ENCODE data around the gene ANXA3. TPM values are rescaled to one million over a fixed set of nuclear protein-coding genes. Genes with fewer than 3 reads are reported as not detected.

The ANXA3 gene
- polyA plus RNA-seq, 4 donors: 17.5 to 96.6 (median 53.3) TPM

- no peaks in the 10 kb centered on the region for H3K27me3 ChIP-seq (ENCODE audit: control insufficient read depth in 3 of 3, insufficient read depth in 3 of 3, low read length in 3 of 3)
- H3K36me3 ChIP-seq (ENCODE audit: control insufficient read depth in 3 of 3, insufficient read depth in 2 of 3, low read depth in 1 of 3, low read length in 3 of 3): no peaks in the 10 kb centered on the region
- 33 to 55% (median 37%) methylated on average over 3 of the region's 3 CpGs for WGBS, 3 donors
- DNase-seq (peak in 1 of 2 donors; percentile 32), FAIRE-seq (no peak)
- H3K9me3 ChIP-seq (ENCODE audit: control insufficient read depth in 2 of 2, insufficient read depth in 1 of 2, low read depth in 1 of 2, low read length in 1 of 2): no peaks in the 10 kb centered on the region
- H3K27ac ChIP-seq (ENCODE audit: low read depth in 1 of 3, low read length in 2 of 3): peak overlapping the region; percentile 23 to 91 (median 82)
- peaks cover 6 to 79% (median 9%) of the 10 kb centered on the region in 3 donors for H3K4me1 ChIP-seq (ENCODE audit: control insufficient read depth in 3 of 3, insufficient read depth in 2 of 3, low read depth in 1 of 3, low read length in 2 of 3)
- no peak overlapping the region for H3K4me3 ChIP-seq (ENCODE audit: low read depth in 1 of 3, low read length in 3 of 3)
Observed at GRCh38 chr4:78627046-78627965, 75.7 kb downstream of the ANXA3 start.

- Histone ChIP-seq H3K9me3 (ENCODE audit: control insufficient read depth in 2 of 2, insufficient read depth in 1 of 2, low read depth in 1 of 2, low read length in 1 of 2) (no peaks in the 10 kb centered on the region), H3K4me1 (ENCODE audit: control insufficient read depth in 3 of 3, insufficient read depth in 2 of 3, low read depth in 1 of 3, low read length in 2 of 3) (peaks cover 6 to 75% (median 9%) of the 10 kb centered on the region in 3 donors), H3K4me3 (ENCODE audit: low read depth in 1 of 3, low read length in 3 of 3) (no peak overlapping the region), H3K27me3 (ENCODE audit: control insufficient read depth in 3 of 3, insufficient read depth in 3 of 3, low read length in 3 of 3) (no peaks in the 10 kb centered on the region), H3K36me3 (ENCODE audit: control insufficient read depth in 3 of 3, insufficient read depth in 2 of 3, low read depth in 1 of 3, low read length in 3 of 3) (no peaks in the 10 kb centered on the region), H3K27ac (ENCODE audit: low read depth in 1 of 3, low read length in 2 of 3) (peak overlapping the region; percentile 82 to 91 (median 82))
- DNase-seq (peak; percentile 46 to 74), FAIRE-seq (no peak)
- 50 to 81% (median 63%) methylated on average over 4 of the region's 4 CpGs for WGBS, 3 donors
Observed at GRCh38 chr4:78627966-78628678, 76.6 kb downstream of the ANXA3 start.

- H3K27ac ChIP-seq (ENCODE audit: low read depth in 1 of 3, low read length in 2 of 3): peak overlapping the region; percentile 58 to 91 (median 82)
- peak; percentile 90 to 92 for DNase-seq
- 14 to 44% (median 31%) methylated on average over 4 of the region's 4 CpGs for WGBS, 3 donors
Observed at GRCh38 chr4:78629991-78630541, 78.5 kb downstream of the ANXA3 start.

GRCh38 chr4:78630615-78631014 is 79.0 kb downstream of the ANXA3 start:
- no peak for FAIRE-seq

More at GRCh38 chr4:78629991-78630541, 78.5 kb downstream of the ANXA3 start:
- FAIRE-seq: no peak
- Histone ChIP-seq H3K27me3 (ENCODE audit: control insufficient read depth in 3 of 3, insufficient read depth in 3 of 3, low read length in 3 of 3) (no peaks in the 10 kb centered on the region), H3K4me1 (ENCODE audit: control insufficient read depth in 3 of 3, insufficient read depth in 2 of 3, low read depth in 1 of 3, low read length in 2 of 3) (peaks cover 6 to 68% (median 9%) of the 10 kb centered on the region in 3 donors), H3K9me3 (ENCODE audit: control insufficient read depth in 2 of 2, insufficient read depth in 1 of 2, low read depth in 1 of 2, low read length in 1 of 2) (no peaks in the 10 kb centered on the region), H3K4me3 (ENCODE audit: low read depth in 1 of 3, low read length in 3 of 3) (no peak overlapping the region), H3K36me3 (ENCODE audit: control insufficient read depth in 3 of 3, insufficient read depth in 2 of 3, low read depth in 1 of 3, low read length in 3 of 3) (no peaks in the 10 kb centered on the region)

GRCh38 chr4:78634011-78634664 is 82.6 kb downstream of the ANXA3 start:
- 70 to 93% (median 86%) methylated on average over 5 of the region's 5 CpGs for WGBS, 3 donors
- DNase-seq: no peak
- no peak overlapping the region for H3K4me3 ChIP-seq (ENCODE audit: low read depth in 1 of 3, low read length in 3 of 3)
- H3K27ac ChIP-seq (ENCODE audit: low read depth in 1 of 3, low read length in 2 of 3): no peak overlapping the region
- H3K9me3 ChIP-seq (ENCODE audit: control insufficient read depth in 2 of 2, insufficient read depth in 1 of 2, low read depth in 1 of 2, low read length in 1 of 2): no peaks in the 10 kb centered on the region
- no peak for FAIRE-seq
- H3K36me3 ChIP-seq (ENCODE audit: control insufficient read depth in 3 of 3, insufficient read depth in 2 of 3, low read depth in 1 of 3, low read length in 3 of 3): no peaks in the 10 kb centered on the region
- no peaks in the 10 kb centered on the region for H3K27me3 ChIP-seq (ENCODE audit: control insufficient read depth in 3 of 3, insufficient read depth in 3 of 3, low read length in 3 of 3)
- H3K4me1 ChIP-seq (ENCODE audit: control insufficient read depth in 3 of 3, insufficient read depth in 2 of 3, low read depth in 1 of 3, low read length in 2 of 3): peaks cover 0 to 31% (median 5%) of the 10 kb centered on the region in 3 donors

More at GRCh38 chr4:78630615-78631014, 79.0 kb downstream of the ANXA3 start:
- H3K27ac ChIP-seq (ENCODE audit: low read depth in 1 of 3, low read length in 2 of 3): peak overlapping the region; percentile 14 to 91 (median 58)
- WGBS, 3 donors: 62 to 74% (median 73%) methylated on average over 2 of the region's 2 CpGs
- no peaks in the 10 kb centered on the region for H3K27me3 ChIP-seq (ENCODE audit: control insufficient read depth in 3 of 3, insufficient read depth in 3 of 3, low read length in 3 of 3)
- no peak for DNase-seq
- H3K36me3 ChIP-seq (ENCODE audit: control insufficient read depth in 3 of 3, insufficient read depth in 2 of 3, low read depth in 1 of 3, low read length in 3 of 3): no peaks in the 10 kb centered on the region
- peaks cover 6 to 62% (median 9%) of the 10 kb centered on the region in 3 donors for H3K4me1 ChIP-seq (ENCODE audit: control insufficient read depth in 3 of 3, insufficient read depth in 2 of 3, low read depth in 1 of 3, low read length in 2 of 3)
- H3K4me3 ChIP-seq (ENCODE audit: low read depth in 1 of 3, low read length in 3 of 3): no peak overlapping the region
- no peaks in the 10 kb centered on the region for H3K9me3 ChIP-seq (ENCODE audit: control insufficient read depth in 2 of 2, insufficient read depth in 1 of 2, low read depth in 1 of 2, low read length in 1 of 2)

- Histone ChIP-seq H3K4me1 (ENCODE audit: control insufficient read depth in 3 of 3, insufficient read depth in 2 of 3, low read depth in 1 of 3, low read length in 2 of 3) (peaks cover 0 to 9% (median 4%) of the 10 kb centered on the region in 3 donors), H3K36me3 (ENCODE audit: control insufficient read depth in 3 of 3, insufficient read depth in 2 of 3, low read depth in 1 of 3, low read length in 3 of 3) (no peaks in the 10 kb centered on the region), H3K9me3 (ENCODE audit: control insufficient read depth in 2 of 2, insufficient read depth in 1 of 2, low read depth in 1 of 2, low read length in 1 of 2) (no peaks in the 10 kb centered on the region), H3K27ac (ENCODE audit: low read depth in 1 of 3, low read length in 2 of 3) (peak overlapping the region in 1 of 3 donors; percentile 24), H3K27me3 (ENCODE audit: control insufficient read depth in 3 of 3, insufficient read depth in 3 of 3, low read length in 3 of 3) (no peaks in the 10 kb centered on the region), H3K4me3 (ENCODE audit: low read depth in 1 of 3, low read length in 3 of 3) (no peak overlapping the region)
- FAIRE-seq (no peak), DNase-seq (no peak)
- WGBS, 3 donors: 69 to 73% (median 71%) methylated on average over 4 of the region's 4 CpGs
Observed at GRCh38 chr4:78638337-78639172, 87.0 kb downstream of the ANXA3 start.

- DNase-seq: no peak
- H3K4me1 ChIP-seq (ENCODE audit: control insufficient read depth in 3 of 3, insufficient read depth in 2 of 3, low read depth in 1 of 3, low read length in 2 of 3): peaks cover 0 to 10% (median 4%) of the 10 kb centered on the region in 3 donors
- whole genome bisulfite sequencing, 3 donors: 71 to 78% (median 75%) methylated on average over 1 of the region's 1 CpG
- no peak overlapping the region for H3K4me3 ChIP-seq (ENCODE audit: low read depth in 1 of 3, low read length in 3 of 3)
- no peak for FAIRE-seq
- H3K9me3 ChIP-seq (ENCODE audit: control insufficient read depth in 2 of 2, insufficient read depth in 1 of 2, low read depth in 1 of 2, low read length in 1 of 2): no peaks in the 10 kb centered on the region
- H3K27me3 ChIP-seq (ENCODE audit: control insufficient read depth in 3 of 3, insufficient read depth in 3 of 3, low read length in 3 of 3): no peaks in the 10 kb centered on the region
- H3K27ac ChIP-seq (ENCODE audit: low read depth in 1 of 3, low read length in 2 of 3): no peak overlapping the region
- H3K36me3 ChIP-seq (ENCODE audit: control insufficient read depth in 3 of 3, insufficient read depth in 2 of 3, low read depth in 1 of 3, low read length in 3 of 3): no peaks in the 10 kb centered on the region
Observed at GRCh38 chr4:78640714-78641113, 89.1 kb downstream of the ANXA3 start.
